Kidney (tissue), 14 donors: Measurements from ENCODE around the gene SCN5A. TPM values are rescaled to one million over a fixed set of nuclear protein-coding genes. Genes with fewer than 3 reads are reported as not detected.

ENCODE experiments used
- DNase-seq, 5 donors: peaks; one replicate each; pipeline ENCODE4 v3.0.0-alpha.2; 2013 to 2020
- FAIRE-seq: peaks from 2 replicates; lab custom pipeline; 2012; peaks lifted over from hg19 to GRCh38; lab: Jason Lieb, UNC
- H3K27ac ChIP-seq, 2 donors: one replicate each; pipeline ENCODE4 v1.7.0; 2013; ENCODE audit warnings: low read depth in 2 of 2, low read length in 2 of 2, inconsistent platforms in 1 of 2
- H3K27me3 ChIP-seq: one replicate; pipeline ENCODE4 v1.7.1; 2013; ENCODE audit warnings: low read length, inconsistent platforms; ENCODE audit not compliant: control insufficient read depth, insufficient read depth
- H3K36me3 ChIP-seq, 3 donors: one replicate each; pipeline versions ENCODE4 v1.7.0 to v1.7.1; 2013; ENCODE audit warnings: low read length in 3 of 3, control low read depth in 1 of 3, inconsistent platforms in 1 of 3; ENCODE audit not compliant: insufficient read depth in 3 of 3, control insufficient read depth in 2 of 3
- H3K4me1 ChIP-seq, 3 donors: one replicate each; pipeline versions ENCODE4 v1.7.0 to v1.7.1; 2013; ENCODE audit warnings: low read length in 3 of 3, inconsistent platforms in 1 of 3, low read depth in 1 of 3; ENCODE audit not compliant: control insufficient read depth in 2 of 3, insufficient read depth in 2 of 3
- H3K4me3 ChIP-seq, 3 donors: one replicate each; pipeline versions ENCODE4 v1.7.0 to v1.8.1; 2013; ENCODE audit warnings: low read length in 3 of 3, control low read depth in 1 of 3, inconsistent platforms in 1 of 3
- H3K9ac ChIP-seq, 3 donors: one replicate each; pipeline versions ENCODE4 v1.7.0 to v1.7.1; 2013; ENCODE audit warnings: low read length in 3 of 3, control low read depth in 1 of 3, inconsistent platforms in 1 of 3
- H3K9me3 ChIP-seq, 3 donors: one replicate each; pipeline versions ENCODE4 v1.7.0 to v1.7.1; 2013; ENCODE audit warnings: low read length in 3 of 3, control low read depth in 1 of 3, inconsistent platforms in 1 of 3; ENCODE audit not compliant: control insufficient read depth in 2 of 3, insufficient read depth in 1 of 3
- intact Hi-C: fragments of 100-400 bp; cut with DNase I; formaldehyde crosslinking; loops from one replicate; pipeline ENCODE4 v1.11.1; 2022
- polyA plus RNA-seq: library from polyadenylated mRNA; stranded (reverse); fragments of 350-450 nt; fragmentation: Illumina TruSeq; extraction: RNeasy Lipid Tissue Mini Kit (QIAGEN cat#74804); gene quantifications from one replicate; pipeline ENCODE4 v1.2.3, GENCODE V29; 2014; ENCODE audit warnings: low read depth, low replicate concordance; ENCODE audit not compliant: insufficient read depth
- total RNA-seq: library from RNA; stranded (reverse); fragmentation: NEBNext Ultra II Directional; extraction: Animal tissue kit (Norgen Biotek cat#: 25700); gene quantifications from one replicate; pipeline ENCODE4 v1.2.1, GENCODE V29; 2021
- TF ChIP-seq, protein P1 (sequence below): IDR thresholded peaks from 3 replicates; pipeline ENCODE4 v1.5.1; 2012; ENCODE audit warnings: mild to moderate bottlenecking, moderate library complexity, borderline replicate concordance; ENCODE audit not compliant: insufficient read depth; ENCODE audit errors: extremely low read depth
- donor health status: control.
- donor health status: control.
- donor health status: control.
- donor health status: control.
- donor health status: control.
- donor health status: DM: yes; HTN: yes; CAD: no.
- donor health status: Normal renal cell carcinoma (clear cell type).

The SCN5A gene
- total and polyA plus RNA-seq, 2 donors from 2014 or later: 0.06 to 0.72 TPM

DNA sequence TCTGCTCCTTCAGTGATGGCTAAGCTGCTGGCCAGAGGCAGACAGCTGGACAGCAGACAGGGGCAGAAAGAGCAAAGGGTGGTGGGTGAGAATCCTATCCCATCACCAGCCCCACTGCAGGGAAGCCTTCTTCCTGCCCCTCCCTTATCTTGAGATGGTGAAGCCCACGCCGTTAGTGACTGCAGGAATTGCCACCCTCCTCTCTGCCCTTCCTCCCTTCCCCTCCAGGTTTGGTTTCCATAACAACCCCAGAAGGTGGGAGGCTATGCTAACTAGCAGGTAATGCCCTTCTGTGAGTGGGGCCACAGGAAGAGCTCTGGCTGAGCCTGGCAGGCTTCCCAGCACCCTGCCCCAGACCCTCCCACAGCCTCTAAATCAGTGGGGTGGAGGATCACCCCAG is 32.8 kb downstream of the SCN5A start:
- intact Hi-C loops: no loop called here
- Histone ChIP-seq H3K27me3 (no peaks in the 10 kb centered on the region), H3K4me3 (no peak overlapping the region), H3K4me1 (no peaks in the 10 kb centered on the region), H3K9me3 (no peaks in the 10 kb centered on the region), H3K9ac (no peak overlapping the region), H3K36me3 (no peaks in the 10 kb centered on the region), H3K27ac (no peak overlapping the region)
- DNase-seq (peak in 2 of 5 donors; percentile 10 to 20), FAIRE-seq (no peak)
- TF ChIP-seq, protein P1, sequence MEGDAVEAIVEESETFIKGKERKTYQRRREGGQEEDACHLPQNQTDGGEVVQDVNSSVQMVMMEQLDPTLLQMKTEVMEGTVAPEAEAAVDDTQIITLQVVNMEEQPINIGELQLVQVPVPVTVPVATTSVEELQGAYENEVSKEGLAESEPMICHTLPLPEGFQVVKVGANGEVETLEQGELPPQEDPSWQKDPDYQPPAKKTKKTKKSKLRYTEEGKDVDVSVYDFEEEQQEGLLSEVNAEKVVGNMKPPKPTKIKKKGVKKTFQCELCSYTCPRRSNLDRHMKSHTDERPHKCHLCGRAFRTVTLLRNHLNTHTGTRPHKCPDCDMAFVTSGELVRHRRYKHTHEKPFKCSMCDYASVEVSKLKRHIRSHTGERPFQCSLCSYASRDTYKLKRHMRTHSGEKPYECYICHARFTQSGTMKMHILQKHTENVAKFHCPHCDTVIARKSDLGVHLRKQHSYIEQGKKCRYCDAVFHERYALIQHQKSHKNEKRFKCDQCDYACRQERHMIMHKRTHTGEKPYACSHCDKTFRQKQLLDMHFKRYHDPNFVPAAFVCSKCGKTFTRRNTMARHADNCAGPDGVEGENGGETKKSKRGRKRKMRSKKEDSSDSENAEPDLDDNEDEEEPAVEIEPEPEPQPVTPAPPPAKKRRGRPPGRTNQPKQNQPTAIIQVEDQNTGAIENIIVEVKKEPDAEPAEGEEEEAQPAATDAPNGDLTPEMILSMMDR: no peak

DNA sequence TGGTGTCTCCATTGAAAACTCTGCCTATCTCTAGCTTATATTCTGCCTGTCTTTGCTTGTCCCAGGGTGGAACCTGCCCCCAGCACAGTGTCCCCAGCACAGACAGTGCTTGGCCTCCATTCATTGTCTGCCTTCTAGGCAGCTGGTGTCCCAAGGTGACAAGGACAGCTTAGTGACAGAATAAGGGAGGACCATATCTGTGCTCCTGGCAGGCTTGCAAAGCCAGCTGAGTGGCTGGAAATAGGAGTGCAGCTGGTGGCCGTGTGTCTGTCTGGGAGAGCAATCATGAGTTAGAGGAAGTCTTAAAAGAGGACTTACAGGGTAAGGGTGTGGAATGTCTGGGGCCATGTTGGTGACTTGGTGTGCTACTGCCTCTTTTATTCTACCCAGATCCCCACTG is 33.4 kb downstream of the SCN5A start:
- no peak for FAIRE-seq
- H3K9ac ChIP-seq: no peak overlapping the region
- intact Hi-C loops: no loop called here

DNA sequence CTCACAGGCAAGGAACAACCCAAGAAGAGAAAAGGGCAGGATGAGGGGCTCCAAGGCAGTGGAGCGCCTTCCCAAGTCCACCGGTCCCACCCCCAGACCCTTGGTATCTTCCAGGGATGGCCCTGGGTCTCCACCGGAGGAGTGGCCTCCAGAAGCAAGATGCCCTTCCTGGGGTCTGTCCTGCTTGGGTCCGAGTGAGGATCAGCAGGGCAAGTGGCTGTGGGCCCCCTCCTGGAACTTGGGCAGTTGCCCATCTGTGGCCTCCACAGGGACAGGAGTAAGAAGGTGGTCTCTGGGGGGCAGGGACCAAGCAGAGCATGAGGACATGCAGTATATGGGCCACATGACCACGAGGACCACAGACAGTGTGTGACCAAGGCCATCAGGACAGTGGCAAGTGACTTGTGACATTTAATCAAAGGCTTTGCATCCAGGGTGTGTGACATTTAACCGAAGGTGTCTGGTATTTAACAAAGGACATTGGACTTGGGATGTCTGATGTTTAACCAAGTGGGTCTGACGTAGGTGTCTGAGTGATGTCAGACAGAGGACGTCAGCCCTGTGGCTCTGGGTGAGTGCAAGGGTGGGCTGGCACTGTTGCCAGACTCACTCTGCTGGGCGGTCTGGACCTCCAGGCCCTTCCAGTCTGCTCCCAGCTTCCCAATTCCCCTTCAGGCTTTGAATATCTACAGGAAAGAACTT is 34.7 kb downstream of the SCN5A start:
- intact Hi-C loops: no loop called here
- no peaks in the 10 kb centered on the region for H3K4me1 ChIP-seq
- DNase-seq (no peak), FAIRE-seq (no peak)
- no peak overlapping the region for H3K27ac ChIP-seq
- H3K27me3 ChIP-seq: no peaks in the 10 kb centered on the region
- no peaks in the 10 kb centered on the region for H3K9me3 ChIP-seq
- TF ChIP-seq, protein P1: no peak
- no peak overlapping the region for H3K9ac ChIP-seq
- no peak overlapping the region for H3K4me3 ChIP-seq
- H3K36me3 ChIP-seq: no peaks in the 10 kb centered on the region

More for the DNA sequence above, 33.4 kb downstream of the SCN5A start:
- no peak overlapping the region for H3K4me3 ChIP-seq
- H3K27me3 ChIP-seq: no peaks in the 10 kb centered on the region
- no peaks in the 10 kb centered on the region for H3K4me1 ChIP-seq
- TF ChIP-seq, protein P1: no peak
- H3K9me3 ChIP-seq: no peaks in the 10 kb centered on the region
- H3K27ac ChIP-seq: no peak overlapping the region
- no peak for DNase-seq
- H3K36me3 ChIP-seq: no peaks in the 10 kb centered on the region
